Measurements from ENCODE around the gene ZP3.
"Not testable (repeated sequence)": the region's sequence is repeated elsewhere in the genome, so short reads cannot be mapped to it uniquely, and the experiment has no call there.

ZP3 gene

GRCh38 chr7:76407718-76408117 is 17.0 kb upstream of the ZP3 start:
- no peak for FAIRE-seq

- FAIRE-seq, result no peak
Measured at GRCh38 chr7:76408121-76408560, 16.6 kb upstream of the ZP3 start.

GRCh38 chr7:76409537-76409936 is 15.2 kb upstream of the ZP3 start, which contains the start of gene SSC4D:
TSS of gene SSC4D (minus strand) at chr7:76409697. CDS start at chr7:76404439, 5,258 bp downstream.
- FAIRE-seq, result no peak

GRCh38 chr7:76411626-76412025 is 13.1 kb upstream of the ZP3 start:
- FAIRE-seq, result no peak

GRCh38 chr7:76412249-76412648 is 12.5 kb upstream of the ZP3 start:
- no peak for FAIRE-seq

GRCh38 chr7:76417654-76418310 is 7.0 kb upstream of the ZP3 start:
- FAIRE-seq, result not testable (repeated sequence)

GRCh38 chr7:76421097-76421496 is 3.7 kb upstream of the ZP3 start:
- FAIRE-seq, result not testable (repeated sequence)

GRCh38 chr7:76423666-76424412 is 911 bp upstream of the ZP3 start:
- no peak for FAIRE-seq

GRCh38 chr7:76425156-76425555 is 406 bp downstream of the ZP3 start:
- no peak for FAIRE-seq

- not testable (repeated sequence) for FAIRE-seq
Measured at GRCh38 chr7:76425558-76425957, 808 bp downstream of the ZP3 start.

GRCh38 chr7:76426246-76426645 is 1.5 kb downstream of the ZP3 start:
- no peak for FAIRE-seq

- FAIRE-seq, result no peak
Measured at GRCh38 chr7:76427635-76428034, 2.9 kb downstream of the ZP3 start.

- FAIRE-seq, result no peak
Measured at GRCh38 chr7:76428149-76428823, 3.5 kb downstream of the ZP3 start.

- no peak for FAIRE-seq
Measured at GRCh38 chr7:76428868-76429805, 4.4 kb downstream of the ZP3 start.

- no peak for FAIRE-seq
Measured at GRCh38 chr7:76430211-76430610, 5.5 kb downstream of the ZP3 start.

GRCh38 chr7:76430836-76431235 is 6.1 kb downstream of the ZP3 start:
- FAIRE-seq, result no peak

- peak; percentile 15 for FAIRE-seq
Measured at GRCh38 chr7:76437873-76438272, 13.1 kb downstream of the ZP3 start.

- not testable (repeated sequence) for FAIRE-seq
Measured at GRCh38 chr7:76439120-76439888, 14.6 kb downstream of the ZP3 start.

- not testable (repeated sequence) for FAIRE-seq
Measured at GRCh38 chr7:76440404-76440803, 15.7 kb downstream of the ZP3 start.

GRCh38 chr7:76441792-76442191 is 17.0 kb downstream of the ZP3 start:
- not testable (repeated sequence) for FAIRE-seq

- not testable (repeated sequence) for FAIRE-seq
Measured at GRCh38 chr7:76442664-76443446, 18.1 kb downstream of the ZP3 start.

Data from TTC549 (cell line).